ENCODE results near the gene USF2.

- TF ChIP-seq CTCF (IDR thresholded peaks at IDR 0.05) (no peak), ZFX (IDR thresholded peaks at IDR 0.05; ENCODE audit: borderline replicate concordance) (no peak)
Measured at GRCh38 chr19:35316560-35316959, 47.8 kb downstream of the USF2 start.

Data from 22Rv1 (cell line).